Measurements from ENCODE around the gene TMEM256. TPM values are rescaled to one million over a fixed set of nuclear protein-coding genes. Genes with fewer than 3 reads are reported as not detected.

Gene TMEM256
- total and polyA plus RNA-seq, 2 donors = 109 to 152 TPM

DNA sequence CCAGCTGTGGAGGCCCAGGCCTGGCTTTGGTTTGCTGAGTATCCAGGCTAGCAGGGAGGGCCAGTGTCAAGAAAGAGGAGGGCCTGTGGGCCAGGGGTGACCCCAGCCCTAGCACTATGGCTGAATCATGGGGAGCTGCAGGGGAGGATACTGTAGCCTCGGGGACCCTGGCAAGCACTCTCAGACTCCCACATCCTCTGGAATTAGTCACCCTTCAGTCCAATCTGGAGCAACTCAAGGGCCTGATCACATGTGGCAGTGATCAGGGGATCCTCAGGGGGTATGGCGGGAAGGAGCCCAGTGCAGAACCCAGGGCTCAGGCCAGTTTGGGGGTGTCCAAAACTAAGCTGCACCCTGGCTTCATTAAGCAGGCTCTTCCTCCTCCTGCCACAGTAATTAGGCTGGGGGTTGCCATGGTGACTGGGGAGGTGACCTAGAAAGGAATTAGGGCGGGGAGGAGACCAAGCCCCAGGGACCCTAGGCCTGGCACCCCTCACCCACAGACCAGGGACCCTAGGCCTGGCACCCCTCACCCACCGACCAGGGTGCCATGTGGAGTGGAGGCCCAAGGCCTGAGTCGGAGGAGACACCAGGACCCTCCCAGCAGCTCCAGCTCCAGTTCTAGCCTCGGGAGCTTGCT, 9.6 kb upstream of the TMEM256 start:
- Histone ChIP-seq H3K36me3 (ENCODE audit: control insufficient read depth in 2 of 2, insufficient read depth in 2 of 2, low read length in 1 of 2) (no peaks in the 10 kb centered on the region), H3K27me3 (ENCODE audit: control insufficient read depth in 2 of 2, insufficient read depth in 1 of 2, low read length in 1 of 2) (peaks cover under 1 to 35% of the 10 kb centered on the region in 2 donors), H3K4me1 (ENCODE audit: control insufficient read depth in 2 of 2, insufficient read depth in 2 of 2, low read length in 2 of 2) (no peaks in the 10 kb centered on the region)

DNA sequence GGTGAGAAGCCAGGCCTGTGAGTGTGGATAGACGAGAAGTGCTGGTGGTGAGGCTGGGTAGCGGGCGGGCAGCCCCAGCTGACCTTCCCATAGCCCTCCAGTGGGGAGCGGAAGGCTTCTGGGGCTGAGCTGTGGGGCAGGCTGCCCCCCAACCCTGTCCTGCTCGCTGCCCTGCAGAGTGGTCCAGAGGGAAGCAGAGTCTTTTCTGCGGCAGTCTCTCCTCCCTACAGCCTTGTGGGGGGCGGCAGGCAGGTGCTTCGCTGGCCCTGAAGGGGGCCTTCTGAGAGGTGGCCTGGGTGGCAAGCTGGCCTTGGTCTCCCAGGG, 7.5 kb upstream of the TMEM256 start:
- Histone ChIP-seq H3K27me3 (ENCODE audit: control insufficient read depth in 2 of 2, insufficient read depth in 1 of 2, low read length in 1 of 2) (peaks cover 18 to 53% of the 10 kb centered on the region in 2 donors), H3K36me3 (ENCODE audit: control insufficient read depth in 2 of 2, insufficient read depth in 2 of 2, low read length in 1 of 2) (no peaks in the 10 kb centered on the region), H3K27ac (ENCODE audit: low read depth in 1 of 2, low read length in 1 of 2) (no peak overlapping the region), H3K4me3 (ENCODE audit: low read length in 2 of 2) (no peak overlapping the region), H3K9me3 (ENCODE audit: control insufficient read depth in 2 of 2, insufficient read depth in 1 of 2, low read length in 1 of 2) (peaks cover 0 to 1% of the 10 kb centered on the region in 2 donors), H3K4me1 (ENCODE audit: control insufficient read depth in 2 of 2, insufficient read depth in 2 of 2, low read length in 2 of 2) (no peaks in the 10 kb centered on the region)
- no peak for DNase-seq (ENCODE audit: low read depth in 6 of 9, low spot score in 9 of 9)
- WGBS = 98% methylated on average over 8 of the region's 8 CpGs

More for the DNA sequence above, 9.6 kb upstream of the TMEM256 start:
- Histone ChIP-seq H3K9me3 (ENCODE audit: control insufficient read depth in 2 of 2, insufficient read depth in 1 of 2, low read length in 1 of 2) (peaks cover 0 to 1% of the 10 kb centered on the region in 2 donors), H3K27ac (ENCODE audit: low read depth in 1 of 2, low read length in 1 of 2) (no peak overlapping the region), H3K4me3 (ENCODE audit: low read length in 2 of 2) (no peak overlapping the region)
- WGBS = 92% methylated on average over 6 of the region's 6 CpGs
- DNase-seq (ENCODE audit: low read depth in 6 of 9, low spot score in 9 of 9) = no peak

DNA sequence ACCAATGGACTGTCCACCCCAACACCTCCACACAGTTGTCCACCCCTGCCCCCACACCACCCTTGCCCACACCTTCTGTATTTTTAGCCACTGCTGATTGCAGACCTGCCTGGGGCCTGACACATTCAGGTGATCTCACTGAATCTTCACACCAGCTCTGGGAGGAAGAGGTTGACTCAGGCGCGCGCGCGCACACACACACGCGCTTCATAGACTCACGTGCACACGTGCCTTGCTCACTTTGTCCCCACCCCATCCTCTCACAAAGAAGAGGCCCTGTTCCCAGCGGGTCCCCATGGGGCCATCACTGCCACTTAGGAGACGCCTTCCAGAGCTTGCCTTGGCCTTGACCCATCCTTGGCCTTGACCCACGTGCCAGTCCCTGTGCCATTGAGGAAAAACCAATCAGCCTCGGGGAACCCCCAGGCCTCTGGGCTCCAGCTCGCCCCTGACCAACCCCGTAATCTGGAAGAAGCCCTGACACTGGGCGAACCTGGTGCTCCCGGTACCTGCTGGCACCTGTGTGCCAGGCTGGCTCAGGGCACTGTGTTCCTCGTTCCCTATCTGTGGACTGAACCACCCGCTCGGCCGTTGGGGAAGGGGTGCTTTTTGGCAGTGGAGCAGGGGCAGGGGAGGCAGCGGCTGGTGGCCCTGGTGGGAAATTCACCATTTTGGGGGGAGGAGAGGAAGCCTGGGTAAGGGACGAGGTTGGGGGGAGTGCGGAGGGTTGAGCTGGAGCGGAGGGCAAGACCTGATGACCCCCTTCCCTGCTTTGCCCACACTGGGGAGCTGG, 6.9 kb upstream of the TMEM256 start:
- H3K9me3 ChIP-seq (ENCODE audit: control insufficient read depth in 2 of 2, insufficient read depth in 1 of 2, low read length in 1 of 2) = peaks cover 0 to under 1% of the 10 kb centered on the region in 2 donors
- no peak for DNase-seq (ENCODE audit: low read depth in 6 of 9, low spot score in 9 of 9)
- no peak overlapping the region for H3K27ac ChIP-seq (ENCODE audit: low read depth in 1 of 2, low read length in 1 of 2)
- WGBS = 97% methylated on average over 25 of the region's 25 CpGs
- no peaks in the 10 kb centered on the region for H3K36me3 ChIP-seq (ENCODE audit: control insufficient read depth in 2 of 2, insufficient read depth in 2 of 2, low read length in 1 of 2)
- peaks cover 23 to 58% of the 10 kb centered on the region in 2 donors for H3K27me3 ChIP-seq (ENCODE audit: control insufficient read depth in 2 of 2, insufficient read depth in 1 of 2, low read length in 1 of 2)
- H3K4me1 ChIP-seq (ENCODE audit: control insufficient read depth in 2 of 2, insufficient read depth in 2 of 2, low read length in 2 of 2) = no peaks in the 10 kb centered on the region
- no peak overlapping the region for H3K4me3 ChIP-seq (ENCODE audit: low read length in 2 of 2)

DNA sequence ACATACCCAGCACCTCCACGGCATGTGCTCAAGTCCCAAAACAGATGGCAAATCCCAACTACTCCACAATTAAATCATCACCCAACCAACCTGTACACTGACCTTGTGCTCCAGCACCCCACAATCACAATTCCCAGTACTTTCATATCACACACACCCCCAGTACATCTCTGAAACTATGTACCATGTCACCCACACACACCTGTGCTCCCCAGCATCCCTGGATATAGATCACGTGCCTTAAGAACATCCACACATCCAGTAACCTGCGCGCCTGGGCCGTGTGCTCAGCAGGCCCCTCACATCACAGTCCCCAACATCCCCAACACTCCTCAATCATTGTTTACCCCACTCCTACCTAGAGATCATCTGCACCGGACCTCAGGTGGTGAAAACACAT, 5.8 kb upstream of the TMEM256 start:
- Histone ChIP-seq H3K4me3 (ENCODE audit: low read length in 2 of 2) (no peak overlapping the region), H3K27me3 (ENCODE audit: control insufficient read depth in 2 of 2, insufficient read depth in 1 of 2, low read length in 1 of 2) (peaks cover 35 to 68% of the 10 kb centered on the region in 2 donors), H3K27ac (ENCODE audit: low read depth in 1 of 2, low read length in 1 of 2) (no peak overlapping the region), H3K4me1 (ENCODE audit: control insufficient read depth in 2 of 2, insufficient read depth in 2 of 2, low read length in 2 of 2) (peaks cover 0 to 5% of the 10 kb centered on the region in 2 donors), H3K36me3 (ENCODE audit: control insufficient read depth in 2 of 2, insufficient read depth in 2 of 2, low read length in 1 of 2) (no peaks in the 10 kb centered on the region), H3K9me3 (ENCODE audit: control insufficient read depth in 2 of 2, insufficient read depth in 1 of 2, low read length in 1 of 2) (peaks cover 0 to 4% of the 10 kb centered on the region in 2 donors)
- WGBS = 97% methylated on average over 6 of the region's 6 CpGs
- DNase-seq (ENCODE audit: low read depth in 6 of 9, low spot score in 9 of 9) = no peak

DNA sequence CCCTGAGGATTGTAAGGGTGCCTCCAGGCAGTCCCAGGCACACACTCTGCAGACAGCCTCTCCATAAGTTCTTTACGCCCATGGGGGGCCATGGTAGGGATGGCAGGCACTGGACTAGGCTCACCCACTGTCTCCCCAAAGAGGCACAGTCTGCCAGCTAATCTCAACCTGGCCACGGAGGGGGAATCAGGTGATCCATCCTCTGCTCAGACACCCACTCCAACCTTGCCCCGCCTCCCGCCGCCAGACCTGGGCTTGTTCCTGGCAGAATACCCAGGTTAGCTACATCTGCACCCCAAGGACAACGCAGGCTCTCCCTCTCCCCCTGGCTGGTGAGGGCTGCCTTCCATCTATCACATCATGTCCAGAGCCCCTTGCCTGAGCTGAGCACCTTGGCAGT, 5.0 kb upstream of the TMEM256 start:
- H3K27ac ChIP-seq (ENCODE audit: low read depth in 1 of 2, low read length in 1 of 2) = no peak overlapping the region
- peaks cover 37 to 74% of the 10 kb centered on the region in 2 donors for H3K27me3 ChIP-seq (ENCODE audit: control insufficient read depth in 2 of 2, insufficient read depth in 1 of 2, low read length in 1 of 2)
- peaks cover 0 to 5% of the 10 kb centered on the region in 2 donors for H3K9me3 ChIP-seq (ENCODE audit: control insufficient read depth in 2 of 2, insufficient read depth in 1 of 2, low read length in 1 of 2)
- H3K4me3 ChIP-seq (ENCODE audit: low read length in 2 of 2) = no peak overlapping the region
- whole genome bisulfite sequencing = 93% methylated on average over 6 of the region's 6 CpGs
- H3K4me1 ChIP-seq (ENCODE audit: control insufficient read depth in 2 of 2, insufficient read depth in 2 of 2, low read length in 2 of 2) = peaks cover 0 to 5% of the 10 kb centered on the region in 2 donors
- no peak for DNase-seq (ENCODE audit: low read depth in 6 of 9, low spot score in 9 of 9)
- H3K36me3 ChIP-seq (ENCODE audit: control insufficient read depth in 2 of 2, insufficient read depth in 2 of 2, low read length in 1 of 2) = no peaks in the 10 kb centered on the region

DNA sequence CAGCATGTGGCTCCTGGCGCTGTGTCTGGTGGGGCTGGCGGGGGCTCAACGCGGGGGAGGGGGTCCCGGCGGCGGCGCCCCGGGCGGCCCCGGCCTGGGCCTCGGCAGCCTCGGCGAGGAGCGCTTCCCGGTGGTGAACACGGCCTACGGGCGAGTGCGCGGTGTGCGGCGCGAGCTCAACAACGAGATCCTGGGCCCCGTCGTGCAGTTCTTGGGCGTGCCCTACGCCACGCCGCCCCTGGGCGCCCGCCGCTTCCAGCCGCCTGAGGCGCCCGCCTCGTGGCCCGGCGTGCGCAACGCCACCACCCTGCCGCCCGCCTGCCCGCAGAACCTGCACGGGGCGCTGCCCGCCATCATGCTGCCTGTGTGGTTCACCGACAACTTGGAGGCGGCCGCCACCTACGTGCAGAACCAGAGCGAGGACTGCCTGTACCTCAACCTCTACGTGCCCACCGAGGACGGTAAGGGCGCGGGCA, 4.4 kb upstream of the TMEM256 start:
- no peaks in the 10 kb centered on the region for H3K36me3 ChIP-seq (ENCODE audit: control insufficient read depth in 2 of 2, insufficient read depth in 2 of 2, low read length in 1 of 2)
- peaks cover 0 to 5% of the 10 kb centered on the region in 2 donors for H3K9me3 ChIP-seq (ENCODE audit: control insufficient read depth in 2 of 2, insufficient read depth in 1 of 2, low read length in 1 of 2)
- no peak overlapping the region for H3K27ac ChIP-seq (ENCODE audit: low read depth in 1 of 2, low read length in 1 of 2)
- H3K4me1 ChIP-seq (ENCODE audit: control insufficient read depth in 2 of 2, insufficient read depth in 2 of 2, low read length in 2 of 2) = peaks cover 5 to 9% of the 10 kb centered on the region in 2 donors
- 59% methylated on average over 58 of the region's 58 CpGs for WGBS
- no peak overlapping the region for H3K4me3 ChIP-seq (ENCODE audit: low read length in 2 of 2)
- peaks cover 37 to 71% of the 10 kb centered on the region in 2 donors for H3K27me3 ChIP-seq (ENCODE audit: control insufficient read depth in 2 of 2, insufficient read depth in 1 of 2, low read length in 1 of 2)
- peak in 1 of 9 donors; percentile 20 for DNase-seq (ENCODE audit: low read depth in 6 of 9, low spot score in 9 of 9)

DNA sequence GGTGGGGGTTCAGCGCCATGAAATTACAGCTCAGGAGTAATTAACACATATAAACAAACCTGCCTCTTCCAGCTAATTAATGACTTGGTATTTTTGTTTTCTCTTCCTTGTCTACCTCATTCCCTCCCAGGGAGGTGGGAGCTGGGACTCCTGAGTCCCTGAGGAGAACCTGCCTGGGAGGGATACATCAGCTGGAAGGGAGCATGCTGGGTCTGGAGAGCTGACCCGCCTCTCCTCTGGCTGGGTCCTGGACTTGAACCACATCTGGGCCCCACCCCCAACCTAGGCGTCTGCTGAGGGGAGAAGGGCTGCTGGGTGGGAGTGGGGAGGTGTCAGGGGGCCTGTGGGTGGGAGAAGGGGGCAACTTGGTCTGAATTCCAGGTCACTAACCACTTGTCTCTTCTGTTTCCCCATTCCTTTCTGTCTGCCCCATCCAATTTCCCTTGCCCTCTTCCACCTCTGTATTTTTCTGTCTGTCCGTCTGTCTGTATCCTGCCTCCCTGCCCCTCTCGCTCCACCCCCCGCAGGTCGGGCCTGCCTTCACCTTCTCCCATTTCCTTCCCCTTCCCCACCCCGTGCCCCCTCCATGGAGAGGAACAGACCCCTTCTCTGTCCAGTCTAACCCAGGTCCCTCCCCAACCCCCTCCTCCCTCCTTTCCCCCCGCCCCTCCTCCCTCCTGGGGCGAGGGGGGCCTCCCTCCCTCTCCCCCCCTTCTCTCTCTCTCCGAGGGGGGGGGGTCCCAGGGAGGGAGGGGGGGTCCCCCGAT, 3.8 kb upstream of the TMEM256 start, which contains the start of gene NLGN2:
NLGN2 (plus strand) TSS at position 361 of the 767 bp plus-strand sequence. CDS start 411 bp downstream, outside the sequence.
- Histone ChIP-seq H3K36me3 (ENCODE audit: control insufficient read depth in 2 of 2, insufficient read depth in 2 of 2, low read length in 1 of 2) (no peaks in the 10 kb centered on the region), H3K4me1 (ENCODE audit: control insufficient read depth in 2 of 2, insufficient read depth in 2 of 2, low read length in 2 of 2) (peaks cover 10 to 15% of the 10 kb centered on the region in 2 donors), H3K27ac (ENCODE audit: low read depth in 1 of 2, low read length in 1 of 2) (no peak within 1 kb of the TSS), H3K9me3 (ENCODE audit: control insufficient read depth in 2 of 2, insufficient read depth in 1 of 2, low read length in 1 of 2) (peaks cover 0 to 5% of the 10 kb centered on the region in 2 donors), H3K4me3 (ENCODE audit: low read length in 2 of 2) (no peak within 1 kb of the TSS), H3K27me3 (ENCODE audit: control insufficient read depth in 2 of 2, insufficient read depth in 1 of 2, low read length in 1 of 2) (peaks cover 37 to 71% of the 10 kb centered on the region in 2 donors)
- WGBS = 44% methylated on average over 11 of the region's 12 CpGs
- DNase-seq (ENCODE audit: low read depth in 6 of 9, low spot score in 9 of 9) = no peak

DNA sequence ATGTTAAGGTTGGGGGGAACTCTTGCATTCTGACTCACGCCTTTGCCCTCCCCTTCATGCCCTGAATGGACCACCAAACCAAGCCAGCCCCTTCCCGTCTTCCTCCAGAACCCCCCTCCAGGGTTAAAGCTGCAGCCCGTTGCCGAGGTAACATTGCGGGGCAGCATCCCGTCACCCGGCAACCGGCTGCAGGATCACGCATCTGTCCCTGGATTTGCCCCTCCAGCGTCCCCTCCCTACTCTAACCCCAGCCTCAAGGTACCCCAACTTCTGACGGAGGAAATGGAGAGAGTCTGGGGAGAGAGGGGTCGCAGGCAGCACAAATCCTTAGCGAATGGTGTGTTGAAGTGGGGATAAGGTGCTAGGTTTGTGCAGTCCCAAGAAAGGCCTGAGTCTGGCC, 3.2 kb upstream of the TMEM256 start:
- no peak for DNase-seq (ENCODE audit: low read depth in 6 of 9, low spot score in 9 of 9)
- WGBS = 98% methylated on average over 13 of the region's 13 CpGs
- no peaks in the 10 kb centered on the region for H3K36me3 ChIP-seq (ENCODE audit: control insufficient read depth in 2 of 2, insufficient read depth in 2 of 2, low read length in 1 of 2)
- peaks cover 10 to 15% of the 10 kb centered on the region in 2 donors for H3K4me1 ChIP-seq (ENCODE audit: control insufficient read depth in 2 of 2, insufficient read depth in 2 of 2, low read length in 2 of 2)
- no peak overlapping the region for H3K27ac ChIP-seq (ENCODE audit: low read depth in 1 of 2, low read length in 1 of 2)
- H3K27me3 ChIP-seq (ENCODE audit: control insufficient read depth in 2 of 2, insufficient read depth in 1 of 2, low read length in 1 of 2) = peaks cover 37 to 71% of the 10 kb centered on the region in 2 donors
- peaks cover 0 to 5% of the 10 kb centered on the region in 2 donors for H3K9me3 ChIP-seq (ENCODE audit: control insufficient read depth in 2 of 2, insufficient read depth in 1 of 2, low read length in 1 of 2)
- H3K4me3 ChIP-seq (ENCODE audit: low read length in 2 of 2) = no peak overlapping the region
